HG03159 (cell line): ENCODE results near the gene EPS8.
A peak's percentile ranks its signal among the peaks of the same experiment; 100 is the strongest.
"Not testable (repeated sequence)": the region's sequence is repeated elsewhere in the genome, so short reads cannot be mapped to it uniquely, and the experiment has no call there.

Experiments used
- ATAC-seq: cut with Tn5 transposase; IDR thresholded peaks from one replicate; pipeline ENCODE4 v1.9.1; 2021; ENCODE audit warnings: mild to moderate bottlenecking, moderate library complexity; ENCODE audit not compliant: unreplicated experiment

Gene EPS8

GRCh38 chr12:15662303-15662980 lies 126.7 kb downstream of the EPS8 start:
- ATAC-seq = no peak

- ATAC-seq = no peak
These were observed 137.8 kb downstream of the EPS8 start for GRCh38 chr12:15651371-15651770.

- ATAC-seq = no peak
These were observed 138.6 kb downstream of the EPS8 start for GRCh38 chr12:15650399-15651128.

GRCh38 chr12:15649347-15649746 lies 139.8 kb downstream of the EPS8 start:
- no peak for ATAC-seq

- ATAC-seq = no peak
These were observed 140.6 kb downstream of the EPS8 start for GRCh38 chr12:15648558-15648957.

GRCh38 chr12:15646581-15646980 lies 142.6 kb downstream of the EPS8 start:
- ATAC-seq = no peak

GRCh38 chr12:15644700-15645099 lies 144.5 kb downstream of the EPS8 start:
- ATAC-seq = no peak

- no peak for ATAC-seq
These were observed 151.0 kb downstream of the EPS8 start for GRCh38 chr12:15638231-15638630.

GRCh38 chr12:15636060-15636890 lies 152.9 kb downstream of the EPS8 start:
- no peak for ATAC-seq

- ATAC-seq = no peak
These were observed 155.0 kb downstream of the EPS8 start for GRCh38 chr12:15634010-15634683.

- no peak for ATAC-seq
These were observed 156.0 kb downstream of the EPS8 start for GRCh38 chr12:15633201-15633600.

GRCh38 chr12:15632708-15633107 lies 156.5 kb downstream of the EPS8 start:
- no peak for ATAC-seq

- ATAC-seq = no peak
These were observed 158.0 kb downstream of the EPS8 start for GRCh38 chr12:15631007-15631715.

- ATAC-seq = no peak
These were observed 159.4 kb downstream of the EPS8 start for GRCh38 chr12:15629761-15630160.

GRCh38 chr12:15629108-15629507 lies 160.1 kb downstream of the EPS8 start:
- peak; percentile 49 for ATAC-seq

- no peak for ATAC-seq
These were observed 160.9 kb downstream of the EPS8 start for GRCh38 chr12:15627995-15628945.

- ATAC-seq = no peak
These were observed 164.1 kb downstream of the EPS8 start for GRCh38 chr12:15625075-15625474.

GRCh38 chr12:15620741-15621539 lies 168.2 kb downstream of the EPS8 start:
- ATAC-seq = no peak

GRCh38 chr12:15616495-15616894 lies 172.7 kb downstream of the EPS8 start:
- ATAC-seq = not testable (repeated sequence)
